SK-N-SH (cell line): Measurements from ENCODE around the gene MISP3.

Experiments
- CTCF ChIP-seq: fragments of 200-600 bp; sonication (generic); IDR thresholded peaks from 2 replicates; pipeline ENCODE4 v1.6.1; 2017; ENCODE audit warnings: antibody characterized with exemption, mild to moderate bottlenecking, moderate library complexity
- RAD21 ChIP-seq: IDR thresholded peaks from 2 replicates; pipeline ENCODE4 v1.6.1; 2012; ENCODE audit warnings: mild to moderate bottlenecking, low read length
- YY1 ChIP-seq: IDR thresholded peaks from 2 replicates; pipeline ENCODE4 v1.4.0; 2012; ENCODE audit warnings: low read depth, mild to moderate bottlenecking

DNA sequence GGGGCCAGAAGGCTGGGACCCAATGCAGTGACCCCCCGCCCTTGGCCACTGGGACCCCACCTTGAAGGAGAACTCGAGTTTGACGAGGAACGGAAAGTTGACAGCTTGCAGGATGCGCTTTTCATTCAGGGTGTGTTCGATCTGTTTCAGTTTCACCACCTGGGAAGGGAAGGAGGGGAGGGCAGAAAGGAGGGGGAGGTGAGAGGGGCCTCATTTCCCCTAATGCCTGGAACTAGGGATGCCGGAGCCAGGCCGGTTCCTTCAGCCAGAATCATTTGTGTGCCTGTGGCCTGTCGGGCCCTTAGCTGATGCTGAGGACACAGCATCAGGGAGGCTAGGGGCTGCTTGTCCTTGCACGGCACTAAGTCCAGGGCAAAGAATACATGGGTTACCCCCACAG is 30.2 kb downstream of the MISP3 start:
- TF ChIP-seq YY1 (no peak), RAD21 (no peak), CTCF (no peak)
